WTC11 (cell line): ENCODE results near the gene KLRC2. TPM values are rescaled to one million over a fixed set of nuclear protein-coding genes. Genes with fewer than 3 reads are reported as not detected.
"Not testable (repeated sequence)": the region's sequence is repeated elsewhere in the genome, so short reads cannot be mapped to it uniquely, and the experiment has no call there.

ENCODE experiments used
- ATAC-seq: fragments of 200-7000 bp; cut with Tn5 transposase; 2 replicates; pipeline ENCODE4 v1.10.0; 2021; ENCODE audit warnings: mild to moderate bottlenecking, moderate library complexity
- CTCF ChIA-PET: fragments of 300-600 bp; sonication (Branson Sonifier 250); formaldehyde crosslinking; loops from one replicate; lab custom pipeline; 2021; ENCODE audit warnings: antibody characterized with exemption; lab: Charles Lee
- POLR2A ChIA-PET: fragments of 350-600 bp; sonication (Branson Sonifier 250); formaldehyde crosslinking; loops from one replicate; lab custom pipeline; 2021; ENCODE audit warnings: antibody characterized with exemption; lab: Charles Lee
- DNase-seq: peaks from one replicate; pipeline ENCODE4 v3.0.0; 2021; ENCODE audit warnings: low spot score
- H3K27ac Mint-ChIP-seq: 2 replicates; pipeline ENCODE4 v1.8.0; 2021; ENCODE audit warnings: mixed read lengths
- H3K27me3 Mint-ChIP-seq: 2 replicates; pipeline ENCODE4 v1.8.0; 2021; ENCODE audit warnings: low read depth, mild to moderate bottlenecking, moderate library complexity, mixed read lengths
- H3K36me3 Mint-ChIP-seq: 2 replicates; pipeline ENCODE4 v1.8.0; 2021; ENCODE audit warnings: mixed read lengths
- H3K4me1 Mint-ChIP-seq: 2 replicates; pipeline ENCODE4 v1.8.0; 2022; ENCODE audit warnings: mixed read lengths
- H3K4me3 Mint-ChIP-seq: 2 replicates; pipeline ENCODE4 v1.8.0; 2021; ENCODE audit warnings: mild to moderate bottlenecking, moderate library complexity, mixed read lengths
- H3K9me3 Mint-ChIP-seq: 2 replicates; pipeline ENCODE4 v1.8.0; 2021; ENCODE audit warnings: mixed read lengths
- ELF4 ChIP-seq: sonication (generic); formaldehyde crosslinking; IDR thresholded peaks from 2 replicates; pipeline ENCODE4 v1.8.1; 2022; ENCODE audit warnings: low read depth, mild to moderate bottlenecking, moderate library complexity, missing genetic modification reagents
- EMX1 ChIP-seq: fragments of 250-450 bp; sonication (Bioruptor Pico); IDR thresholded peaks from 2 replicates; pipeline ENCODE4 v1.8.0; 2021; ENCODE audit warnings: mild to moderate bottlenecking
- FOXP1 ChIP-seq: sonication (generic); formaldehyde crosslinking; IDR thresholded peaks from 2 replicates; pipeline ENCODE4 v1.8.0; 2022; ENCODE audit warnings: missing genetic modification reagents, mild to moderate bottlenecking, moderate library complexity, borderline replicate concordance
- MXD4 ChIP-seq: fragments of 250-450 bp; sonication (Bioruptor Pico); IDR thresholded peaks from 2 replicates; pipeline ENCODE4 v1.8.0; 2021; ENCODE audit warnings: mild to moderate bottlenecking, moderate library complexity, borderline replicate concordance
- NFATC4 ChIP-seq: fragments of 250-450 bp; sonication (Bioruptor Pico); IDR thresholded peaks from 2 replicates; pipeline ENCODE4 v1.9.0; 2021; ENCODE audit warnings: mild to moderate bottlenecking
- NR2C2 ChIP-seq: sonication (generic); formaldehyde crosslinking; IDR thresholded peaks from 2 replicates; pipeline ENCODE4 v1.8.0; 2022; ENCODE audit warnings: mild to moderate bottlenecking, missing genetic modification reagents
- OVOL2 ChIP-seq: fragments of 250-450 bp; sonication (Bioruptor Pico); IDR thresholded peaks from 2 replicates; pipeline ENCODE4 v1.9.0; 2021; ENCODE audit warnings: mild to moderate bottlenecking, borderline replicate concordance
- PRRX2 ChIP-seq: fragments of 250-450 bp; sonication (Bioruptor Pico); IDR thresholded peaks from 2 replicates; pipeline ENCODE4 v1.8.0; 2021; ENCODE audit warnings: mild to moderate bottlenecking
- TP53 ChIP-seq: sonication (generic); formaldehyde crosslinking; IDR thresholded peaks from 2 replicates; pipeline ENCODE4 v1.8.1; 2023; ENCODE audit warnings: mild to moderate bottlenecking, missing genetic modification reagents
- ZNF396 ChIP-seq: fragments of 250-450 bp; sonication (Bioruptor Pico); IDR thresholded peaks from 2 replicates; pipeline ENCODE4 v1.8.0; 2021; ENCODE audit warnings: mild to moderate bottlenecking, moderate library complexity, borderline replicate concordance
- total RNA-seq: library from RNA; stranded (reverse); gene quantifications from 3 replicates; pipeline ENCODE4 v1.2.3, GENCODE V29; 2021
- TF ChIP-seq, protein P1 (sequence below): sonication (generic); formaldehyde crosslinking; conservative IDR thresholded peaks from 2 replicates; pipeline ENCODE4 v1.8.1; 2023; ENCODE audit warnings: mild to moderate bottlenecking, low read depth, missing genetic modification reagents, moderate library complexity
- TF ChIP-seq, protein P2 (sequence below): fragments of 250-450 bp; sonication (Bioruptor Pico); conservative IDR thresholded peaks from 2 replicates; pipeline ENCODE4 v1.9.0; 2021; ENCODE audit warnings: mild to moderate bottlenecking
- TF ChIP-seq, protein P3 (sequence below): fragments of 200-600 bp; IDR thresholded peaks from 2 replicates; pipeline ENCODE4 v1.8.0; 2022; ENCODE audit warnings: antibody characterized with exemption
- TF ChIP-seq, protein P4 (sequence below): fragments of 250-450 bp; sonication (Bioruptor Pico); IDR thresholded peaks from 2 replicates; pipeline ENCODE4 v2.1.2; 2022; ENCODE audit warnings: mild to moderate bottlenecking, moderate library complexity
- TF ChIP-seq, protein P5 (sequence below): sonication (generic); formaldehyde crosslinking; IDR thresholded peaks from 2 replicates; pipeline ENCODE4 v1.8.0; 2022; ENCODE audit warnings: mild to moderate bottlenecking, missing genetic modification reagents
- TF ChIP-seq, protein P6 (sequence below): fragments of 250-450 bp; sonication (Bioruptor Pico); IDR thresholded peaks from 2 replicates; pipeline ENCODE4 v1.9.0; 2021; ENCODE audit warnings: mild to moderate bottlenecking
- TF ChIP-seq, protein P7 (sequence below): sonication (generic); formaldehyde crosslinking; IDR thresholded peaks from 2 replicates; pipeline ENCODE4 v1.8.1; 2022; ENCODE audit warnings: mild to moderate bottlenecking, moderate library complexity, missing genetic modification reagents

Gene KLRC2
- total RNA-seq, 1 experiment from 2014 or later, result not detected

DNA sequence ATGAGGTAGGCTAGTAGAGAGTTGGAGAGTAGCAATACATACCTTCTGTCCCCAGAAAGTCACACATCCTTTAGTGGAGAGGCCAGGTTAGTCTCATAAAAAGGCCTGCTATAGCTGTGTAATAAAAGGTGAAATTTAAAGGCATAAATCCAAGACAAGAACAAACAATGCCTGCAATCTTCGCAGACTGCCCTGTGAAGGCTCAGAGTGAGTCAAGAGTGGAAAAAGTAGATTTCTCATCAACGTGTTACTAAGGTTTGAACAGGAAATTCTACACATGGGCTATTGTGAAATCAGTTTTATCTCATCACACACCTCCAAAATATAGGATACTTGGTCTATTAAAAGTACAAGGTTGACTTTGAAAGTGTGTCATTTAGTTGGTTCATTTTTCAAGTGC, 17.3 kb upstream of the KLRC2 start, which contains the start of gene KLRC1 (continued):
- TF ChIP-seq, protein P1, sequence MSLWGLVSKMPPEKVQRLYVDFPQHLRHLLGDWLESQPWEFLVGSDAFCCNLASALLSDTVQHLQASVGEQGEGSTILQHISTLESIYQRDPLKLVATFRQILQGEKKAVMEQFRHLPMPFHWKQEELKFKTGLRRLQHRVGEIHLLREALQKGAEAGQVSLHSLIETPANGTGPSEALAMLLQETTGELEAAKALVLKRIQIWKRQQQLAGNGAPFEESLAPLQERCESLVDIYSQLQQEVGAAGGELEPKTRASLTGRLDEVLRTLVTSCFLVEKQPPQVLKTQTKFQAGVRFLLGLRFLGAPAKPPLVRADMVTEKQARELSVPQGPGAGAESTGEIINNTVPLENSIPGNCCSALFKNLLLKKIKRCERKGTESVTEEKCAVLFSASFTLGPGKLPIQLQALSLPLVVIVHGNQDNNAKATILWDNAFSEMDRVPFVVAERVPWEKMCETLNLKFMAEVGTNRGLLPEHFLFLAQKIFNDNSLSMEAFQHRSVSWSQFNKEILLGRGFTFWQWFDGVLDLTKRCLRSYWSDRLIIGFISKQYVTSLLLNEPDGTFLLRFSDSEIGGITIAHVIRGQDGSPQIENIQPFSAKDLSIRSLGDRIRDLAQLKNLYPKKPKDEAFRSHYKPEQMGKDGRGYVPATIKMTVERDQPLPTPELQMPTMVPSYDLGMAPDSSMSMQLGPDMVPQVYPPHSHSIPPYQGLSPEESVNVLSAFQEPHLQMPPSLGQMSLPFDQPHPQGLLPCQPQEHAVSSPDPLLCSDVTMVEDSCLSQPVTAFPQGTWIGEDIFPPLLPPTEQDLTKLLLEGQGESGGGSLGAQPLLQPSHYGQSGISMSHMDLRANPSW (CRISPR knock-in tag), result no peak
- TF ChIP-seq EMX1 (CRISPR knock-in tag), result no peak
- TF ChIP-seq TP53, result no peak
- TF ChIP-seq, protein P2, sequence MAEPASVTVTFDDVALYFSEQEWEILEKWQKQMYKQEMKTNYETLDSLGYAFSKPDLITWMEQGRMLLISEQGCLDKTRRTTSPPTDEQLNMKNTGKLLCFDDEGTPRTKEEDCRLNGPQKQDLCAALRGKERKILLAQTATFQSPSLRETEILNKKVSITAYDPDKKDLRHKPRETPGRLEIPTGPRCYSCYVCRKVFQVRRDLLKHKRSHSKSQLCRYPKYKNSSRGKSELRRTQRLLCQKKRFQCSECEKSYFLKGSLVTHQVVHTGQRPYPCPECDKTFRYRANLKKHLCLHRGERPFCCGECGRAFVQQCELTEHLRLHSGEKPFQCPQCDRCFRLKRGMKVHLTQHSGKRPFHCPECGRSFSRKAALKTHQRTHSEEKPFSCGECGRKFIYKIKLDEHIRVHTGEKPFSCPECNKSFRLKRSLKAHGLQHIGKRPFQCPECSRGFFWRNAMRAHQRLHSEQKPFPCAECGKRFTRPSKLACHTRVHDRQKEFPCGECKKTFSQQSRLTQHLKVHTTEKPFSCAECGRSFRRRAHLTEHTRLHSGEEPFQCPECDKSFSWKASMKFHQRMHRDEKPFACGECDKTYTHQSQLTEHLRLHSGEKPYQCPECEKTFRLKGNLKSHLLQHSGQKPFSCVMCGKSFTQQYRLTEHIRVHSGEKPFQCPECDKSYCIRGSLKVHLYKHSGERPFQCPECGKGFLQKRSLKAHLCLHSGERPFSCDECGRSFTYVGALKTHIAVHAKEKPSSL (CRISPR knock-in tag), result no peak
- TF ChIP-seq, protein P3, sequence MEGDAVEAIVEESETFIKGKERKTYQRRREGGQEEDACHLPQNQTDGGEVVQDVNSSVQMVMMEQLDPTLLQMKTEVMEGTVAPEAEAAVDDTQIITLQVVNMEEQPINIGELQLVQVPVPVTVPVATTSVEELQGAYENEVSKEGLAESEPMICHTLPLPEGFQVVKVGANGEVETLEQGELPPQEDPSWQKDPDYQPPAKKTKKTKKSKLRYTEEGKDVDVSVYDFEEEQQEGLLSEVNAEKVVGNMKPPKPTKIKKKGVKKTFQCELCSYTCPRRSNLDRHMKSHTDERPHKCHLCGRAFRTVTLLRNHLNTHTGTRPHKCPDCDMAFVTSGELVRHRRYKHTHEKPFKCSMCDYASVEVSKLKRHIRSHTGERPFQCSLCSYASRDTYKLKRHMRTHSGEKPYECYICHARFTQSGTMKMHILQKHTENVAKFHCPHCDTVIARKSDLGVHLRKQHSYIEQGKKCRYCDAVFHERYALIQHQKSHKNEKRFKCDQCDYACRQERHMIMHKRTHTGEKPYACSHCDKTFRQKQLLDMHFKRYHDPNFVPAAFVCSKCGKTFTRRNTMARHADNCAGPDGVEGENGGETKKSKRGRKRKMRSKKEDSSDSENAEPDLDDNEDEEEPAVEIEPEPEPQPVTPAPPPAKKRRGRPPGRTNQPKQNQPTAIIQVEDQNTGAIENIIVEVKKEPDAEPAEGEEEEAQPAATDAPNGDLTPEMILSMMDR, result no peak
- TF ChIP-seq, protein P4, sequence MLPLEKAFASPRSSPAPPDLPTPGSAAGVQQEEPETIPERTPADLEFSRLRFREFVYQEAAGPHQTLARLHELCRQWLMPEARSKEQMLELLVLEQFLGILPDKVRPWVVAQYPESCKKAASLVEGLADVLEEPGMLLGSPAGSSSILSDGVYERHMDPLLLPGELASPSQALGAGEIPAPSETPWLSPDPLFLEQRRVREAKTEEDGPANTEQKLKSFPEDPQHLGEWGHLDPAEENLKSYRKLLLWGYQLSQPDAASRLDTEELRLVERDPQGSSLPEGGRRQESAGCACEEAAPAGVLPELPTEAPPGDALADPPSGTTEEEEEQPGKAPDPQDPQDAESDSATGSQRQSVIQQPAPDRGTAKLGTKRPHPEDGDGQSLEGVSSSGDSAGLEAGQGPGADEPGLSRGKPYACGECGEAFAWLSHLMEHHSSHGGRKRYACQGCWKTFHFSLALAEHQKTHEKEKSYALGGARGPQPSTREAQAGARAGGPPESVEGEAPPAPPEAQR (CRISPR knock-in tag), result no peak
- no peak for TF ChIP-seq NR2C2 (CRISPR knock-in tag)
- TF ChIP-seq, all 79 proteins: peak for 0

DNA sequence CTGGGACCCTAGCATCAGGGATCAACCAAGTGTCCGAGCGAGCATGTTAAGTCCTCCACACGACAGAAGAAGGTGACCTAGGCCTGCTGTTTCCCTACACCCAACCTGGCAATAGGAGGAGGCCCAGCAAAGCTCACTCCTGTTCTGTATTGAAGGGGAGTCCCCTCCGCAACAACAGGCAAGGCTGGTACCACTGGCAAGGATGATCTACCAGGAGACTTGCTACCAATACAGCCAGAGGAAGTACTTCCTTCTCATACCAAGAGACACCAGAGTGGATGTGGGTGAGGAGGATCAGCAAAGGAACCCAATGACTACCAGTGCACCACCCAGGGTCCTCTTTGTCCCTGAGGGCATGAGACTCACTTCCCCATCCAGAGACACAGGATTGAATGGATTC, 12.4 kb upstream of the KLRC2 start:
- DNase-seq (no peak), ATAC-seq (no peak)
- no peaks in the 10 kb centered on the region for H3K27me3 Mint-ChIP-seq
- no peak overlapping the region for H3K27ac Mint-ChIP-seq
- H3K9me3 Mint-ChIP-seq, result no peaks in the 10 kb centered on the region
- ChIA-PET POLR2A (no interaction called here), CTCF (no interaction called here)
- no peaks in the 10 kb centered on the region for H3K4me1 Mint-ChIP-seq
- H3K36me3 Mint-ChIP-seq, result no peaks in the 10 kb centered on the region
- TF ChIP-seq NFATC4 (CRISPR knock-in tag), result no peak
- no peak for TF ChIP-seq TP53
- TF ChIP-seq PRRX2, result no peak
- TF ChIP-seq OVOL2 (CRISPR knock-in tag), result no peak
- no peak for TF ChIP-seq ELF4 (CRISPR knock-in tag)
- TF ChIP-seq, protein P5, sequence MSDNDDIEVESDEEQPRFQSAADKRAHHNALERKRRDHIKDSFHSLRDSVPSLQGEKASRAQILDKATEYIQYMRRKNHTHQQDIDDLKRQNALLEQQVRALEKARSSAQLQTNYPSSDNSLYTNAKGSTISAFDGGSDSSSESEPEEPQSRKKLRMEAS (CRISPR knock-in tag), result no peak
- TF ChIP-seq FOXP1 (CRISPR knock-in tag), result no peak
- TF ChIP-seq, protein P6, sequence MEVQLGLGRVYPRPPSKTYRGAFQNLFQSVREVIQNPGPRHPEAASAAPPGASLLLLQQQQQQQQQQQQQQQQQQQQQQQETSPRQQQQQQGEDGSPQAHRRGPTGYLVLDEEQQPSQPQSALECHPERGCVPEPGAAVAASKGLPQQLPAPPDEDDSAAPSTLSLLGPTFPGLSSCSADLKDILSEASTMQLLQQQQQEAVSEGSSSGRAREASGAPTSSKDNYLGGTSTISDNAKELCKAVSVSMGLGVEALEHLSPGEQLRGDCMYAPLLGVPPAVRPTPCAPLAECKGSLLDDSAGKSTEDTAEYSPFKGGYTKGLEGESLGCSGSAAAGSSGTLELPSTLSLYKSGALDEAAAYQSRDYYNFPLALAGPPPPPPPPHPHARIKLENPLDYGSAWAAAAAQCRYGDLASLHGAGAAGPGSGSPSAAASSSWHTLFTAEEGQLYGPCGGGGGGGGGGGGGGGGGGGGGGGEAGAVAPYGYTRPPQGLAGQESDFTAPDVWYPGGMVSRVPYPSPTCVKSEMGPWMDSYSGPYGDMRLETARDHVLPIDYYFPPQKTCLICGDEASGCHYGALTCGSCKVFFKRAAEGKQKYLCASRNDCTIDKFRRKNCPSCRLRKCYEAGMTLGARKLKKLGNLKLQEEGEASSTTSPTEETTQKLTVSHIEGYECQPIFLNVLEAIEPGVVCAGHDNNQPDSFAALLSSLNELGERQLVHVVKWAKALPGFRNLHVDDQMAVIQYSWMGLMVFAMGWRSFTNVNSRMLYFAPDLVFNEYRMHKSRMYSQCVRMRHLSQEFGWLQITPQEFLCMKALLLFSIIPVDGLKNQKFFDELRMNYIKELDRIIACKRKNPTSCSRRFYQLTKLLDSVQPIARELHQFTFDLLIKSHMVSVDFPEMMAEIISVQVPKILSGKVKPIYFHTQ (CRISPR knock-in tag), result no peak
- TF ChIP-seq ZNF396 (CRISPR knock-in tag), result no peak
- TF ChIP-seq MXD4 (CRISPR knock-in tag), result no peak
- TF ChIP-seq, protein P7, sequence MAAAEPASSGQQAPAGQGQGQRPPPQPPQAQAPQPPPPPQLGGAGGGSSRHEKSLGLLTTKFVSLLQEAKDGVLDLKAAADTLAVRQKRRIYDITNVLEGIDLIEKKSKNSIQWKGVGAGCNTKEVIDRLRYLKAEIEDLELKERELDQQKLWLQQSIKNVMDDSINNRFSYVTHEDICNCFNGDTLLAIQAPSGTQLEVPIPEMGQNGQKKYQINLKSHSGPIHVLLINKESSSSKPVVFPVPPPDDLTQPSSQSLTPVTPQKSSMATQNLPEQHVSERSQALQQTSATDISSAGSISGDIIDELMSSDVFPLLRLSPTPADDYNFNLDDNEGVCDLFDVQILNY, result no peak
- no peak overlapping the region for H3K4me3 Mint-ChIP-seq

DNA sequence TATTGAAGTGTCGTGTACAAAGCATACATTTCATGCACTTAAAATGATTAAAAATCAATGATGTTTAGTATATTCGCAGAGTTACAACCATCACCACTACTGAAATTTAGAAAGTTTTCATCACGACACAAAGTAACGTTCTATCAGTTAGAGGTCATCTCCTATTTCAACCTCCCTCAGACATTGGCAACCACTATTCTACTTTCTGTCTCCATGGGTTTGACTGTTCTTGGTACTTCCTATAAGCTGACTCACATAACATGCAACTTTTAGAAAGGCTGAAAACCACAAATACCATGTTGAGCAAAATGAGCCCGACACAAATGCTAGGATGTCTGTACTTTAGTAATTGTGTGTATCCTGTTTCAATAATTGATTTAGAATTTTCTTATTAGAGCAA, 10.2 kb upstream of the KLRC2 start:
- H3K27ac Mint-ChIP-seq, H3K9me3 Mint-ChIP-seq, ATAC-seq, H3K36me3 Mint-ChIP-seq, POLR2A ChIA-PET, H3K27me3 Mint-ChIP-seq, DNase-seq, H3K4me3 Mint-ChIP-seq, H3K4me1 Mint-ChIP-seq: not testable (repeated sequence)
- CTCF ChIA-PET, result interaction anchor here (0.7 kb wide), 1 partner anchor 10 kb away, joined by 3 read pairs; no protein-coding TSS in a partner anchor

DNA sequence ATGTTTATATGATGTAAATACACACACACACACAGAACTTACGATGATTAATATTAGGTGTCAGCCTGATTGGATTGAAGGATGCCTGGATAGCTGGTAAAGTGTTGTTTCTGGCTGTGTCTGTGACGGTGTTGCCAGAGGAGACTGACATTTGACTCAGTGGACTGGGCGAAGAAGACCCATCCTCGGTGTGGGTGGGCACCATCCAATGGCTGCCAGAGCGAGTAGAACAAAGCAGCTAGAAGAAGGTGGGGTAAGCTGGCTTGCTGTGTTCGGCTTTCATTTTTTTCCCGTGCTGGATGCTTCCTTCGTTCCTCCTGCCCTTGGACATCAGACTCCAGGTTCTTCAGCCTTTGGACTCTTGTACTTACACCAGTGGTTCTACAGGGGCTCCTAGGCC, 5.3 kb upstream of the KLRC2 start:
- H3K36me3 Mint-ChIP-seq, ATAC-seq, H3K4me1 Mint-ChIP-seq, CTCF ChIA-PET, POLR2A ChIA-PET, H3K9me3 Mint-ChIP-seq, H3K27me3 Mint-ChIP-seq, DNase-seq, H3K4me3 Mint-ChIP-seq, H3K27ac Mint-ChIP-seq: not testable (repeated sequence)
